ENCODE data around the gene TSPAN11. TPM values are rescaled to one million over a fixed set of nuclear protein-coding genes. Genes with fewer than 3 reads are reported as not detected.

TSPAN11 gene
- total and polyA plus RNA-seq, 2 experiments from 2014 or later = 2.1 to 6.0 TPM

- Histone ChIP-seq H4K20me1 (replicated peaks; ENCODE audit: insufficient read depth) (0 out of 2 replicates have a peak, but pooled peaks cover under 1% of the 10 kb centered on the region), H3K27me3 (ENCODE audit: insufficient read depth) (peaks cover 38% of the 10 kb centered on the region), H3K4me3 (peak overlapping the region; percentile 71), H3K4me1 (ENCODE audit: insufficient read depth) (peaks cover 14% of the 10 kb centered on the region), H3K79me2 (replicated peaks; ENCODE audit: insufficient read depth) (no peaks in the 10 kb centered on the region), H3K9me2 (ENCODE audit: insufficient read depth) (0 out of 2 replicates have a peak, but pooled peaks cover 3% of the 10 kb centered on the region), H3F3A (replicated peaks; ENCODE audit: low read depth) (no peaks in the 10 kb centered on the region), H2AFZ (peak overlapping the region; percentile 97), H3K36me3 (ENCODE audit: insufficient read depth) (no peaks in the 10 kb centered on the region), H3K4me2 (peak overlapping the region; percentile 77), H3K27ac (ENCODE audit: low read depth) (no peak overlapping the region)
- Mint-ChIP-seq H3K9me3 (no peaks in the 10 kb centered on the region), H3K4me3 (peak overlapping the region; percentile 72), H3K27ac (no peak overlapping the region), H3K27me3 (ENCODE audit: insufficient read depth, low read depth, poor library complexity) (peaks cover 26% of the 10 kb centered on the region), H3K36me3 (ENCODE audit: low read depth) (no peaks in the 10 kb centered on the region), H3K4me1 (peaks cover 40% of the 10 kb centered on the region)
- TF ChIP-seq ZNF114 (CRISPR knock-in tag; IDR thresholded peaks at IDR 0.05) = no peak
- no peak for TF ChIP-seq EZH2phosphoT487 (IDR thresholded peaks at IDR 0.05; ENCODE audit: unreplicated experiment)
- TF ChIP-seq NANOG (IDR thresholded peaks at IDR 0.05; ENCODE audit: borderline replicate concordance) = no peak
- TF ChIP-seq ETS1 (IDR thresholded peaks at IDR 0.05) = no peak
- TF ChIP-seq JUNB (IDR thresholded peaks at IDR 0.05; ENCODE audit: unreplicated experiment) = no peak
- no peak for TF ChIP-seq EZH2 (IDR thresholded peaks at IDR 0.05; ENCODE audit: low read depth, unreplicated experiment)
- no peak for TF ChIP-seq STAT1 (IDR thresholded peaks at IDR 0.05; ENCODE audit: unreplicated experiment)
- TF ChIP-seq ZNF331 (CRISPR knock-in tag; IDR thresholded peaks at IDR 0.05; ENCODE audit: low read depth) = no peak
- no peak for TF ChIP-seq CREB1 (CRISPR knock-in tag; IDR thresholded peaks at IDR 0.05; ENCODE audit: low read depth)
- TF ChIP-seq REST (IDR thresholded peaks at IDR 0.05; ENCODE audit: unreplicated experiment) = no peak
- TF ChIP-seq ZNF462 (CRISPR knock-in tag; IDR thresholded peaks at IDR 0.05) = no peak
- TF ChIP-seq CTCF (conservative IDR thresholded peaks at IDR 0.05; ENCODE audit: low read depth in 2 of 2) = no peak
- TF ChIP-seq POLR2AphosphoS5 (IDR thresholded peaks at IDR 0.05; ENCODE audit: low read depth) = no peak
- DNase-seq (ENCODE audit: low spot score) (no peak), ATAC-seq (peak; percentile 36; the same call in 2 of the 3 replicates)
These were observed 823 bp upstream of the TSPAN11 start for GRCh38 chr12:30925607-30926242.

All from GM23338 (cell line).